ENCODE measurements around the gene UBA52. TPM values are rescaled to one million over a fixed set of nuclear protein-coding genes. Genes with fewer than 3 reads are reported as not detected.
A peak's percentile ranks its signal among the peaks of the same experiment; 100 is the strongest.

Gene UBA52
- total and polyA plus RNA-seq, 11 donors: 336 to 944 (median 716) TPM

- H3K9me3 ChIP-seq: no peaks in the 10 kb centered on the region
- H3K27me3 ChIP-seq: no peaks in the 10 kb centered on the region
- peaks cover 5 to 38% (median 22%) of the 10 kb centered on the region in 12 donors for H3K4me1 ChIP-seq
- DNase-seq (no peak), ATAC-seq (no peak)
- TF ChIP-seq POLR2A (IDR thresholded peaks at IDR 0.05): no peak
- TF ChIP-seq, protein P1, sequence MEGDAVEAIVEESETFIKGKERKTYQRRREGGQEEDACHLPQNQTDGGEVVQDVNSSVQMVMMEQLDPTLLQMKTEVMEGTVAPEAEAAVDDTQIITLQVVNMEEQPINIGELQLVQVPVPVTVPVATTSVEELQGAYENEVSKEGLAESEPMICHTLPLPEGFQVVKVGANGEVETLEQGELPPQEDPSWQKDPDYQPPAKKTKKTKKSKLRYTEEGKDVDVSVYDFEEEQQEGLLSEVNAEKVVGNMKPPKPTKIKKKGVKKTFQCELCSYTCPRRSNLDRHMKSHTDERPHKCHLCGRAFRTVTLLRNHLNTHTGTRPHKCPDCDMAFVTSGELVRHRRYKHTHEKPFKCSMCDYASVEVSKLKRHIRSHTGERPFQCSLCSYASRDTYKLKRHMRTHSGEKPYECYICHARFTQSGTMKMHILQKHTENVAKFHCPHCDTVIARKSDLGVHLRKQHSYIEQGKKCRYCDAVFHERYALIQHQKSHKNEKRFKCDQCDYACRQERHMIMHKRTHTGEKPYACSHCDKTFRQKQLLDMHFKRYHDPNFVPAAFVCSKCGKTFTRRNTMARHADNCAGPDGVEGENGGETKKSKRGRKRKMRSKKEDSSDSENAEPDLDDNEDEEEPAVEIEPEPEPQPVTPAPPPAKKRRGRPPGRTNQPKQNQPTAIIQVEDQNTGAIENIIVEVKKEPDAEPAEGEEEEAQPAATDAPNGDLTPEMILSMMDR (IDR thresholded peaks at IDR 0.05): no peak
- intact Hi-C loops (cut with DNase I): loop anchor here in 6 of 10 donors (5.0 to 10.0 kb wide), 5 partner anchors 37 to 97 kb away; partner anchors contain the start of gene ELL (in 3 of the 6)
- WGBS, 4 donors: 46 to 63% (median 53%) methylated on average over 5 of the region's 5 CpGs
- H3K4me3 ChIP-seq: no peak overlapping the region
- peaks cover 0 to 30% (median 21%) of the 10 kb centered on the region in 9 donors for H3K36me3 ChIP-seq
- peak overlapping the region in 3 of 12 donors; percentile 1 to 42 (median 9) for H3K27ac ChIP-seq
Measured at GRCh38 chr19:18559685-18560084, 12.0 kb upstream of the UBA52 start.

GRCh38 chr19:18562086-18562485, 9.6 kb upstream of the UBA52 start:
- TF ChIP-seq, protein P1 (IDR thresholded peaks at IDR 0.05): no peak
- TF ChIP-seq POLR2A (IDR thresholded peaks at IDR 0.05): no peak
- Histone ChIP-seq H3K9me3 (no peaks in the 10 kb centered on the region), H3K36me3 (peaks cover 0 to 54% (median 45%) of the 10 kb centered on the region in 9 donors), H3K27me3 (no peaks in the 10 kb centered on the region), H3K4me1 (peaks cover 5 to 37% (median 22%) of the 10 kb centered on the region in 12 donors), H3K4me3 (no peak overlapping the region), H3K27ac (peak overlapping the region; percentile 40 to 87 (median 70))
- peak in 3 of 4 donors; percentile 23 to 62 (median 59) for ATAC-seq
- peak in 4 of 5 donors; percentile 57 to 79 (median 64) for DNase-seq
- intact Hi-C loops (cut with DNase I): loop anchor here in 3 of 10 donors (5.0 to 10.0 kb wide), 2 partner anchors 90 to 97 kb away; no protein-coding TSS in a partner anchor
- WGBS, 4 donors: 45 to 62% (median 57%) methylated on average over 14 of the region's 14 CpGs

DNA sequence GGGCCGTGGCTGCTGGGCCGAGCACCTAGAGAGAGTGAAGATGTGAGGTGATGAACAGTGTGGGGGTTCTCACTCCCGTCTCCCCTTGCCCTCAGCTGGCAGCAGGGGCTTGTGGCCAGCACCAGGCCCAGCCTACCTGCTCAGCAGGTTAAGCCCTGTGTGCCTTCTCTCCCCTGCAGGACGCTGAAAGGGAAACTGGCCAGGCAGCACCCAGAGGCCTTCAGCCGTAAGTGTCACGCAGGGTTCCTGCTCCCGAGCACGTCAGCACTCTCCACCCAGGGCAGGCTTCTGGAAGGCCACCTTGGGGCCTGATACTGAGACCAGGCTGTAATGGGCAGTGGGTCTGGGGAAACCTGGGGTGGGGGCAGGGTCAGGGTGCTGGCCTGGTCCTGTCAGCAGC, 4.7 kb upstream of the UBA52 start:
- intact Hi-C loops (cut with DNase I): loop anchor here in 2 of 10 donors (10.0 kb wide), 1 partner anchor 102 kb away; no protein-coding TSS in a partner anchor
- ATAC-seq: no peak
- 90 to 97% (median 95%) methylated on average over 7 to 8 of the region's 8 CpGs for WGBS, 4 donors
- Histone ChIP-seq H3K4me1 (peaks cover 0 to 15% (median 7%) of the 10 kb centered on the region in 12 donors), H3K36me3 (peaks cover 0 to 80% (median 69%) of the 10 kb centered on the region in 9 donors), H3K27ac (no peak overlapping the region), H3K9me3 (no peaks in the 10 kb centered on the region), H3K27me3 (no peaks in the 10 kb centered on the region), H3K4me3 (no peak overlapping the region)
- DNase-seq: no peak
- TF ChIP-seq, protein P1 (IDR thresholded peaks at IDR 0.05): no peak
- no peak for TF ChIP-seq POLR2A (IDR thresholded peaks at IDR 0.05)

- H3K4me3 ChIP-seq: no peak overlapping the region
- TF ChIP-seq POLR2A (IDR thresholded peaks at IDR 0.05): no peak
- TF ChIP-seq, protein P1 (IDR thresholded peaks at IDR 0.05): no peak
- no peak overlapping the region for H3K27ac ChIP-seq
- 82 to 87% (median 87%) methylated on average over 15 of the region's 15 CpGs for WGBS, 4 donors
- H3K4me1 ChIP-seq: peaks cover 8 to 18% (median 13%) of the 10 kb centered on the region in 12 donors
- ATAC-seq: no peak
- no peaks in the 10 kb centered on the region for H3K27me3 ChIP-seq
- no peaks in the 10 kb centered on the region for H3K9me3 ChIP-seq
- DNase-seq: no peak
- peaks cover 0 to 71% (median 62%) of the 10 kb centered on the region in 9 donors for H3K36me3 ChIP-seq
- intact Hi-C loops (cut with DNase I): loop anchor here in 2 of 10 donors (10.0 kb wide), 1 partner anchor 104 kb away; no protein-coding TSS in a partner anchor
Measured at GRCh38 chr19:18568367-18568766, 3.3 kb upstream of the UBA52 start.
